Calu3 (cell line): Measurements from ENCODE around the gene S1PR3. TPM values are rescaled to one million over a fixed set of nuclear protein-coding genes. Genes with fewer than 3 reads are reported as not detected.

ENCODE experiments used
- BruUV-seq: library from RNA; stranded (reverse); fragments of 400-500 nt; replicated peaks from 2 replicates; lab custom pipeline; 2021; lab: Mats Ljungman, UMichigan
- CTCF ChIA-PET: fragments of 300-600 bp; sonication (Branson Sonifier 250); formaldehyde crosslinking; loops from one replicate; lab custom pipeline; 2022; ENCODE audit warnings: antibody characterized with exemption; lab: Charles Lee
- DNase-seq: peaks from one replicate; pipeline ENCODE4 v3.0.0; 2022
- H3K27ac Mint-ChIP-seq: one replicate; pipeline ENCODE4 v1.8.0; 2022; ENCODE audit warnings: mixed read lengths; ENCODE audit not compliant: unreplicated experiment
- H3K27me3 Mint-ChIP-seq: one replicate; pipeline ENCODE4 v1.8.0; 2022; ENCODE audit warnings: mixed read lengths; ENCODE audit not compliant: unreplicated experiment
- H3K36me3 Mint-ChIP-seq: one replicate; pipeline ENCODE4 v1.8.0; 2022; ENCODE audit warnings: mild to moderate bottlenecking, moderate library complexity, mixed read lengths; ENCODE audit not compliant: insufficient read depth, unreplicated experiment
- H3K4me1 Mint-ChIP-seq: one replicate; pipeline ENCODE4 v1.8.0; 2022; ENCODE audit warnings: mild to moderate bottlenecking, low read depth, mixed read lengths; ENCODE audit not compliant: unreplicated experiment
- H3K4me3 Mint-ChIP-seq: one replicate; pipeline ENCODE4 v1.8.0; 2022; ENCODE audit warnings: mild to moderate bottlenecking, low read depth, moderate library complexity, mixed read lengths; ENCODE audit not compliant: unreplicated experiment
- H3K9me3 Mint-ChIP-seq: one replicate; pipeline ENCODE4 v1.8.0; 2022; ENCODE audit warnings: low read depth, mixed read lengths; ENCODE audit not compliant: unreplicated experiment
- CTCF ChIP-seq: fragments of 200-600 bp; IDR thresholded peaks from one replicate; pipeline ENCODE4 v1.8.0; 2022; ENCODE audit warnings: antibody characterized with exemption; ENCODE audit not compliant: unreplicated experiment
- intact Hi-C: fragments of 100-400 bp; cut with micrococcal nuclease; formaldehyde crosslinking; loops from one replicate; pipeline ENCODE4 v1.10.0; 2022; ENCODE audit not compliant: unreplicated experiment
- total RNA-seq: library from RNA; stranded (reverse); gene quantifications from 2 replicates; pipeline ENCODE4 v1.2.3, GENCODE V29; 2022

Gene S1PR3
- total RNA-seq, 1 experiment from 2014 or later, result 0.66 TPM

GRCh38 chr9:89010526-89011111 lies 19.4 kb downstream of the S1PR3 start:
- no peaks in the 10 kb centered on the region for H3K36me3 Mint-ChIP-seq
- no peaks in the 10 kb centered on the region for H3K9me3 Mint-ChIP-seq
- H3K27me3 Mint-ChIP-seq, result no peaks in the 10 kb centered on the region
- intact Hi-C loops, result no loop called here
- H3K4me1 Mint-ChIP-seq, result peaks cover 8% of the 10 kb centered on the region
- TF ChIP-seq CTCF, result no peak
- H3K27ac Mint-ChIP-seq, result no peak overlapping the region
- no TSS peak for BruUV-seq
- no peak overlapping the region for H3K4me3 Mint-ChIP-seq
- CTCF ChIA-PET, result no interaction called here
- no peak for DNase-seq

- TF ChIP-seq CTCF, result no peak
- no peaks in the 10 kb centered on the region for H3K9me3 Mint-ChIP-seq
- intact Hi-C loops, result no loop called here
- no peak overlapping the region for H3K27ac Mint-ChIP-seq
- H3K4me3 Mint-ChIP-seq, result no peak overlapping the region
- no peaks in the 10 kb centered on the region for H3K27me3 Mint-ChIP-seq
- no peak for DNase-seq
- no peaks in the 10 kb centered on the region for H3K36me3 Mint-ChIP-seq
- CTCF ChIA-PET, result no interaction called here
- H3K4me1 Mint-ChIP-seq, result peaks cover 8% of the 10 kb centered on the region
- no TSS peak for BruUV-seq
Observed at GRCh38 chr9:89011683-89012082, 20.4 kb downstream of the S1PR3 start.

GRCh38 chr9:89012294-89013042 lies 21.2 kb downstream of the S1PR3 start:
- no peak for TF ChIP-seq CTCF
- Mint-ChIP-seq H3K36me3 (no peaks in the 10 kb centered on the region), H3K4me1 (peaks cover 5% of the 10 kb centered on the region), H3K4me3 (no peak overlapping the region), H3K9me3 (no peaks in the 10 kb centered on the region), H3K27ac (no peak overlapping the region), H3K27me3 (no peaks in the 10 kb centered on the region)
- no TSS peak for BruUV-seq
- CTCF ChIA-PET, result no interaction called here
- intact Hi-C loops, result no loop called here
- DNase-seq, result no peak

GRCh38 chr9:89013660-89014059 lies 22.4 kb downstream of the S1PR3 start:
- CTCF ChIA-PET, result interaction anchor here (0.6 kb wide), 1 partner anchor 83 kb away, joined by 3 read pairs; no protein-coding TSS in a partner anchor
- Mint-ChIP-seq H3K36me3 (no peaks in the 10 kb centered on the region), H3K9me3 (no peaks in the 10 kb centered on the region), H3K27ac (no peak overlapping the region), H3K4me3 (no peak overlapping the region), H3K27me3 (no peaks in the 10 kb centered on the region), H3K4me1 (no peaks in the 10 kb centered on the region)
- BruUV-seq, result no TSS peak
- DNase-seq, result no peak
- TF ChIP-seq CTCF, result no peak
- intact Hi-C loops, result no loop called here
